Occipital lobe (tissue), 2 donors: ENCODE results near the gene COBLL1. TPM values are rescaled to one million over a fixed set of nuclear protein-coding genes. Genes with fewer than 3 reads are reported as not detected.
A peak's percentile ranks its signal among the peaks of the same experiment; 100 is the strongest.
"Not testable (repeated sequence)": the region's sequence is repeated elsewhere in the genome, so short reads cannot be mapped to it uniquely, and the experiment has no call there.

ENCODE experiments used
- DNase-seq: peaks from one replicate; lab custom pipeline; 2025; lab: John Stamatoyannopoulos, UW
- total RNA-seq: library from RNA; depleted of rRNA; stranded (reverse); fragments of >200 nt; gene quantifications from one replicate; pipeline ENCODE4 v1.2.3, GENCODE V29; 2014

Gene COBLL1
- total RNA-seq, 1 donor from 2014 or later, result 10.8 TPM

- DNase-seq, result not testable (repeated sequence)
Observed at GRCh38 chr2:164859906-164860693, 18.5 kb upstream of the COBLL1 start.

GRCh38 chr2:164859251-164859818 lies 17.7 kb upstream of the COBLL1 start:
- no peak for DNase-seq

- no peak for DNase-seq
Observed at GRCh38 chr2:164852086-164852485, 10.5 kb upstream of the COBLL1 start.

DNA sequence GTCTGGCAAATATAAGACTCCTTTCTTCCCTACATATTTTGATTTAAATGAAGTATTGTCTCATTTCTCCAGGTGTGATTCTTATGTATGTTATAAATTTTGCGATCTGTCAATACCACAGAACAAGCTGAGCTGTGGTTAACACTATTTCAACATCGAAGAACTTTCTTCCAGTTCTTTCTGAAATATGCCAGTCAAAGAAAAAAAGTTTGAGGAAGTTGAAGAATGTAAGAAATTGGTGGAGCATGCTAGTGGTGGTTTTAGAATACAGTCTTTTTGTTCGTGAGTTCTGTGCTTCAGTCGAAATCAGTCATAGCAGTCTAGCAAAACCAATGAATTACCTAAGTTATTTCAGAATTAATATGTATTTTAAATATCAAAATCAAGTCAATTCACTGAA lies 8.6 kb upstream of the COBLL1 start:
- no peak for DNase-seq

- DNase-seq, result no peak
Observed at GRCh38 chr2:164849506-164849905, 7.9 kb upstream of the COBLL1 start.

DNA sequence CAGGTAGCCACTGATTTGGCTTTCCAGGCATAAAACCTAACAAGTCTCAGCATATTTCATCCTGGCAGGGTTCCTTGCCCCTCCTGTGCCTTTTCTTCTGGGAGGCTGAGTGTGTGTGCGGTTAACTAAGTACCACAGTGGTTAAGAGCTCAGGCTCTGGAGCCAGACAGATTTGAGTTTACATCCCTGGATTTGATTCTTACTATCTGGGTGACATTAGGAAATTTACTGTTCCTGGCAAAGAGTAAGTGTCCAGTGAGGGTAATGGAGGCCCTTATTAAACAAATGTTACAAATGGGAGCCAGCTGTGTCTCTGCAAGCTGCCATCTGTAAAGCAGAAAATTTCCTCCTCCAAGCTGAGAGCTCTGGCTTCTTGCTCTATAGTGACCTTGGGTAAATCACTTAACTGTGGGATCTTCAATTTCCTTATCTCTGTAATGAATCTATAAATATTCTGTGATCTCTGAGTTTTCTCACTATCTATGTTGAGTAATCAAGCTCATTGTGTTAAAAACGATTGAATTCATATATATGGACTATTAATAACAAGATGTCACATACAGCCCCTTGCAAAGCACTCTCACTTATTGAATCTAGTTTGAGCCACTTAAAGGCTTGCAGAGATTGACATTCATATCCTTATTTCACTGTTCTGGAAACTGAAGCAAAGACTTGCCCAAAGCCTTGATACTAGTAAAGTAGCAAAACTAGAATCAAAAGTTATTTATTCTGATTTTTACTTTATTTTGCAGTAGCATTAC lies 6.5 kb upstream of the COBLL1 start:
- no peak for DNase-seq

GRCh38 chr2:164847291-164847690 lies 5.7 kb upstream of the COBLL1 start:
- DNase-seq, result no peak

DNA sequence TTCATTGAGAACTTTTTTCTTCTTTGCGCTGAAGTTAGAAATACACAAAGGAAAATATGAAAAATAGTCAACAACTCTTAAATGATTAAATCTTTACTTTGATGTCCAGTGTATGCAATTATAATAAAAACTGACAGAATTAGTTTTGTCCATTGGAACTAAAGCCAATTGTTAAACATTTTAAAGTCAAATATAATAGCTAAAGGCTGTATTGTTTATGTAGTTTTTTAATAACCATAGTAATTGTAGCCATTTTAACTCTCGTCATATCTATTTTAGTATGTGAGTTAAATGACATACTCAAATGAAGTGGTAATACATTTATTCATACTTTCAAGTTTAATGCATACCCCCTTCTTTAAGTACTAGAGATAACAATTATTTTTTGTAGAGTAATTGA lies 4.7 kb upstream of the COBLL1 start:
- DNase-seq, result no peak

DNA sequence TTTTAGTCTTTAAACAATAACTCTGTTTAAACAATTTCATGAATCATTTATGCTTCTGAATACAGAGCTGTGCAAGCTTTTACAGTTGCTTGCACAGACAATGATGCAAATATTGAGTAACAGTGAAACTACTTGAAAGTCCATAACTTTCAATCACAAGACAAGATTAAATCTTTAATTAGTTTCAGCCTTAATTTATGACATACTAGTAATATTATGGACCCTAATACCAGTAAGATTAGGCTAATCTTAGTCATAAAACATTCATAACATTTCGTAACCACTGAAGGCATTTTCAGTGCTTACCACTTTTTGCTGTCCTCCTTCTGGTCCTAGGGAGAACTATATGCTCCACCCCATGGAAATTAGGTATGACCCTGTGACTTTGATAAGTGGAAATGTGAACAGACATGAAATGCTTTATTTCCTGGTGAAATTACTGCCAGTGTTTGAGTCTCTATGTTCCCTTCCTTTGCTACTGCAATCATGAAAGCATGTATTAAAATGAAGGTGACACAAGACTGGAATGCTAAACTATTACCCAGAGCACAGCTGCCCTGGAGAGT lies 1.8 kb upstream of the COBLL1 start:
- DNase-seq, result no peak

- no peak for DNase-seq
Observed at GRCh38 chr2:164842624-164842966, 972 bp upstream of the COBLL1 start.

GRCh38 chr2:164840930-164841718 lies 499 bp downstream of the COBLL1 start:
- peak; percentile 31 for DNase-seq

DNA sequence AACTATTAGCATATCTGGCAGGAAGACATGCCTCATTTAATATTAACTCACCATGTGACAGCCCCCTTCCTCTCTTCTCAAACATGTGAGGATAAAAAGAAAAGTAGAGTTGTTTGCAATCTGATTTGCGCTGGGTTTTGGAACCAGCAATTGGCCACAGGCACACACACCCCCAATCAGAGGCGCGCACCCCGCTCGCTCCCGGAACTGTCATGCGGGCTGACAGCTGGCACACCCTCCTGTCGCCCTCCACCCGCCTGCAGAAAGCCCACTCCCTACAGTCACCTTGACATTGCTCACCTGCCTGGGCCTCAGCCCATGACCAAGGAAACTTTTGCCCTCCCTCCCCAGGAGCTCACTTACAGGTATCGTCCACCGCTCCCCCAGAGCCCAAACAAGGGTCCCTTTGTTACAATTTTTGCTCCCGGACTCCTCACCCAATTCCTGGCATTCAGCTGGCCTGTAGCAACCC lies 1.1 kb downstream of the COBLL1 start:
- DNase-seq, result no peak

DNA sequence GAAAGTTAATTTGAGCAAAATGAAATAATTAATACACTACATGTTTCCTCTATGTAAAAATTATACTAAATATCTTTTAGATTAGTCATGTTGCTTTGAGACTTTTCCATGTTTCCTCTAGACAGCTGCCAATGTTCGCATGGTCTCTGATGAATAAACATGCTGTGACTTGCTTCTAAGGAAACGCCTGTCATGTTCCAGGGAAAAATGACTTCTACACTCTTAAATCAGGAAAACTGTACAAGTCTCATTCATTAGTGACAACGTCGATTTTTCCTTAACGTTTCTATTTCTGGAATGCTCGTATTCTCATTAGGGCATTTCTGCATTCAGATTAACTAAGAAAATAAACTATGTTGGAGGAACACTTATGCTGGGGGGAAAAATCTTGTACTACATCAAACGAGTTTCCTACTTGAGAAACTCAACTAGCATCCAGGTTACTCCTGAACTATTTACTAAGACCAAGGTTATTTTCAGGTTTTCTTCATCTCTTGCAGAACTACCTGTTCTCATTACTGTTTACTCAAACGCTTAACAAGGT lies 1.6 kb downstream of the COBLL1 start:
- DNase-seq, result no peak

DNA sequence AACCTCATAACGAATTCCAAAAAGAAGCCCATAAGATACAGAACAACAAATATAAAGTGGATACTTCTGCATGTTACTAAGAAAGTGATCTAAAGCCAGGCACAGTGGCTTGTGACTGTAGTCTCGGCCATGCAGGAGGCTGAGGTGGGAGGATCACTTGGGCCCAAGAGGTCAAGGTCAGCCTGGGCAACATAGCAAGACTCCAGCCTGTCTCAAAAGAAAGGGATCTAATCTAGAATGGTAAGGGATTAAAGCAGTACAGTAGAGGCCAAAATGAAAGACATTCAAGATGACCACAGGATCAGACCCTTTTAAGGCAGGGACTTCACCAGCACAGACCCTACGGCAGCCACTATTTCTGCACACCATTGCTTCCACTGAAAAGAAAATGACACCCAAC lies 3.8 kb downstream of the COBLL1 start:
- DNase-seq, result no peak

DNA sequence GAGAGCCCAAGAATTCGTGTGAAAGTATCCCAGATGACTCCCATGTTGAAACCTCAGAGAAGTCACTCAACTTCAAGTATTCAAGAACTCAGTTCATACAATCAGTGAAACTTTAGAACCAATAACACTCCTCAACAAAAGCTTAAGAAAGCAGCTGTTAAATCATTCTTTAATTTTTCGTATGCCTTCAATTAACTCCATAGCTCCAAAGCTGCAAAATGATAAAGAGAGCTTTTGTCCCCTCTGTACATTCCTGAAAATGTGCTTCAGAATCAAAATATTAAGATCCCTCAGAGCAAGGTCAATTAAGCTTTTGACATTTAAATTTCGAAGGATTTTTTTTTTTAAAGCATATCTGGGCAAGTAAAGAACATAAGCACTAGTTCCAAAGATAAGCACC lies 4.7 kb downstream of the COBLL1 start:
- DNase-seq, result no peak

DNA sequence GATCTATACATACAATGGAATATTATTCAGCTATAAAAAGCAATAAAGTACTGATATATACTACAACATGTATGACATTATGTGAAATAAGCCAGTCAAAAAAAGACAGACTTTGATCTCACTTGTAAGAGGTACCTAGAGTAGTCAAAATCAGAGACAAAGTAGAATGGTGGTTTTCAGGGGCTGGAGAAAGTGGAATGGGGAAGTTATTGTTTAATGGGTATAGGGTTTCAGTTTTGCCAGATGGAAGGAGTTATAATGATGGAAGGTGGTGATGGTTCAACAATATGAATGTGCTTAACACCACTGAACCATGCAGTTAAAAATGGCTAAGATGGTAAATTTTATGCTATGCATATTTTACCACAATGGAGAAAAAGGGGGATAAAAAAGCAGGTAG lies 6.3 kb downstream of the COBLL1 start:
- DNase-seq, result no peak

DNA sequence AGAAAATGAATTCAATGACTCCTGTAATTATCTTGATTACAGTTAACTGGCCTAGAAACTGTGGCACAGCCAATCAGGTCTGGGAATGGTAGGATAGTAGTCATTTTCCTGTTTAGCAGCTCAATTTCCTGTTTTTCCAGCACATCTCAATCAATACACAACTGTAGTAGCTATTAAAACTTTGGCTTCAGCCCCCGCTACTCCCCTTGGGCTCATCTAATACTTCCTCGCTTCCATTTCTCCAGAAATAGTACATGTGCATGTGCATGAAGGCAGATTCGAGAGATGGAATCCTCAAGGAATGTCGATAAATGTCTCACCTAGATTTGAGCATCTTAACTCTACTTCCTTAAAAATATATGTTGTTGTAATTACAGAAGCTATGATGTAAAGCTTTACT lies 9.7 kb downstream of the COBLL1 start:
- DNase-seq, result no peak

DNA sequence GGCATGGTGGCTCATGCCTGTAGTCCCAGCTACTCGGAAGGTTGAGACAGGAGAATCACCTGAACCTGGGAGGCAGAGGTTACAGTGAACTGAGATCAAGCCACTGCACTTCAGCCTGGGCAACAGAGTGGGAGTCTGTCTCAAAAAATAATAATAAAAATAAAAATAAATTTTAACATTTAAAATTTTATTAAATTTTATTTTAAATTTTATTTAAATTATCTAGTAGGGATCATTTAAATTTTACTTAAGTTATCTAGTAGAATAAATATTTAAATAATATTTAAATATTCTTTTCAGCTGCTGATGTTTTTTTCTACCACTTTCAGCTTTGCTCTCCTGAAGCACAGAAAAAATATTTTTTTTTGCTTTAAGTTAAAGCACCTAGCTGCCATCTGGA lies 10.4 kb downstream of the COBLL1 start:
- DNase-seq, result no peak

DNA sequence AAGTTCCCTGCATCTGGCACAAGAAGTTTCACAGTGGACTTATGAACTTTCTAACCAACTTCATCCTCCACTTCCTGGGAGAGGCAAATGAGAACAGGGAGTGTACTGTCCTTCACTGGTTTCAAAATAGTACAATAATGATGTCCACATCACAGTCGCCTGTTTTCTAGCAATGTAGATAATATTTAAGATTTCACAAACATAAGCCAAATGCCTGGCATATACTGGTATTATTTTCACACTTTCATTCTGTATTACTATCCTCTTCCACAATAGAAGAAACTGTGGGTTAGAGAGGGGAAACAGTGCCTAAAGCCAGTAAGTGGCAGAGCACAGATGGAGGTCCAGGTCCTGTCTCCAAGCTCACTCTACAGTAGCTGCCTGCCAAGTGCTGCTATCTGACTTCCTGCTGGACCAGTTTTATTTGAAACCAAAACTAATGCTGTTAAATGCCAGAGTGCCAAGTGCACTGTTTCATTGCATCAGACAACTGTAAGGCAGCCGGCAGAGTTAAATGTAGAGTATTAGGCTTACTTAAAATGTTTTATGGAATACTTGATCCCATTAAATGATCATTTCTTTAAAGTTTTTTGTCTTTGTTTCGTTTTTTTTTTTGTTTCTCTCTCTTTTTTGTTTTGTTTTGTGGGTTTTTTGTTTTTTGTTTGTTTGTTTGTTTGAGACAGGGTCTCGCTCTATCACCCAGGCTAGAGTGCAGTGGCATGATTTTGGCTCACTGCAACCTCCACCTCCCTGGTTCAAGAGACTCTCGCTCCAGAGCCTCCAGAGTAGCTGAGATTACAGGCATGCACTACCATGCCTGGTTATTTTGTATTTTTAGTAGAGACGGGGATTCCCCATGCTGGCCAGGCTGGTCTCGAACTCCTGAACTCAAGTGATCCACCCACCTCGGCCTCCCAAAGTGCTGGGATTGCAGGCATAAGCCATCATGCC lies 15.1 kb downstream of the COBLL1 start:
- no peak for DNase-seq

DNA sequence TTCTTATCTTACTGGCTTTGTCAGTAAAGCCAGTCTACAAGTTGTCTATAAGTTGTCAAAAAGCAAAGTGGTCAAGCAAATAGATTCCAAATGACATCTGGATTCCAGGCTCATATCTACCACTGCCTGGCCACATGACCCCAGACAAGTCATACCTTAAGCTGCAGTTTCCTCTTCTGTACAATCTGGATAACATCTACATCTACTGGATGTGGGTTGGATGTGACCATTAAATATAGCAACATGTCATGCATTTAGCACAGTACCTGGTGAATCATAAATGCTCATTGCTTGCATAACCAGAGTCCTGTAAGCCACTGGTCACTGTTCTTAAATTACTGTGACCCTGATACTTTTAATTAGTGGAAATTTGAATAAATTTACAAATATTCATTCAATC lies 16.8 kb downstream of the COBLL1 start:
- DNase-seq, result no peak
